ENCODE measurements around the gene RXFP2. TPM values are rescaled to one million over a fixed set of nuclear protein-coding genes. Genes with fewer than 3 reads are reported as not detected.
A peak's percentile ranks its signal among the peaks of the same experiment; 100 is the strongest.

The RXFP2 gene
- total and polyA plus RNA-seq, 2 donors (not counting 3 experiments of a cell fraction or from before 2014, with no cell fraction given): not detected

- no TSS peak for BruUV-seq (replicated peaks)
- CTCF ChIA-PET: interaction anchor here (1.6 kb wide), 1 partner anchor 181 kb away, joined by 6 read pairs; no protein-coding TSS in a partner anchor
- no peaks in the 10 kb centered on the region for H4K20me1 ChIP-seq (replicated peaks; ENCODE audit: control insufficient read depth, extremely low read depth, insufficient read depth, low read length)
- H3K79me2 ChIP-seq (ENCODE audit: control insufficient read depth, insufficient read depth, low read length): no peaks in the 10 kb centered on the region
- H3K4me2 ChIP-seq (ENCODE audit: insufficient read depth, low read length): no peak overlapping the region
- POLR2A ChIA-PET: no interaction called here
- no peak for DNase-seq (ENCODE audit: low read depth, low spot score)
- dilution Hi-C loops (cut with MboI; ENCODE audit: extremely low pct_ligation_motif_present, low sequenced_read_pairs): no loop called here
- H3K9me3 ChIP-seq (replicated peaks; ENCODE audit: control insufficient read depth, insufficient read depth, low read length): no peaks in the 10 kb centered on the region
- H3K4me1 ChIP-seq (ENCODE audit: control insufficient read depth, extremely low read depth, insufficient read depth, low read length): no peaks in the 10 kb centered on the region
- FAIRE-seq: no peak
- H3K27ac ChIP-seq (ENCODE audit: insufficient read depth, low read depth, low read length): no peak overlapping the region
- TF ChIP-seq CTCF (IDR thresholded peaks at IDR 0.05; ENCODE audit: extremely low read depth in 1 of 2, insufficient read depth in 1 of 2, low read depth in 1 of 2, low read length in 2 of 2) (no peak), EZH2 (IDR thresholded peaks at IDR 0.05; ENCODE audit: borderline replicate concordance, low read depth, low read length, severe bottlenecking) (no peak)
- no peak overlapping the region for H3K9ac ChIP-seq (replicated peaks; ENCODE audit: extremely low read depth, insufficient read depth, low read length)
- peaks cover 16 to 19% of the 10 kb centered on the region in 2 experiments for H3K27me3 ChIP-seq (ENCODE audit: control insufficient read depth in 2 of 2, insufficient read depth in 2 of 2, low read length in 2 of 2)
- no peak overlapping the region for H3K4me3 ChIP-seq (replicated peaks in 1 of 3; ENCODE audit: insufficient read depth in 1 of 3, low read depth in 1 of 3, low read length in 3 of 3)
- no peaks in the 10 kb centered on the region for H3K36me3 ChIP-seq (ENCODE audit: control insufficient read depth in 2 of 2, extremely low read depth in 1 of 2, insufficient read depth in 2 of 2, low read length in 2 of 2)
- H2AFZ ChIP-seq (ENCODE audit: low read depth, low read length): no peak overlapping the region
- H3K9me1 ChIP-seq (replicated peaks; ENCODE audit: control insufficient read depth, extremely low read depth, insufficient read depth, low read length): no peaks in the 10 kb centered on the region
- intact Hi-C loops (cut with micrococcal nuclease): no loop called here
These were observed 20.1 kb upstream of the RXFP2 start for GRCh38 chr13:31719214-31719613.

DNA sequence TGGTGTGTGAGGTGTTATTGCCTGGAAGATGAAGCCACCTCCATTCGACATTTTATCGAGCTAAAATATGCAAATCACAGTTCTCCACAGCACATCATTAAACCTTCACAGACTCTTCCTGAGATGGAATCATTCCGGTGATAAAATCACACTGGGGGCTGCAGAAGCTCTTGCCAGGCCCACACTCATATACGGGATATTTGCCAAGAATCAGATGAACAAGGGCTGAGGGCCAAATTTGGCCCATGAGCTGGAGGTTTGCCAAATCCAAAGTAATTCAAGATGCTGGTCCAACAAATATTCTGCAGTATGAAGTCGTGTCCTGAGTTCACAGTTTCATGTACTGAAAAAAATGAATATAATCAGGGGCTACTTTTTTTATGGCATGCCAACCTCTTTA, 16.7 kb upstream of the RXFP2 start:
- CTCF ChIA-PET: interaction anchor here (0.8 to 3.0 kb wide), 4 partner anchors 21 to 185 kb away, joined by 3 to 18 read pairs (median 4); no protein-coding TSS in a partner anchor
- no peak overlapping the region for H3K4me3 ChIP-seq (replicated peaks in 1 of 3; ENCODE audit: insufficient read depth in 1 of 3, low read depth in 1 of 3, low read length in 3 of 3)
- no peaks in the 10 kb centered on the region for H3K36me3 ChIP-seq (ENCODE audit: control insufficient read depth in 2 of 2, extremely low read depth in 1 of 2, insufficient read depth in 2 of 2, low read length in 2 of 2)
- POLR2A ChIA-PET: no interaction called here
- no peaks in the 10 kb centered on the region for H3K4me1 ChIP-seq (ENCODE audit: control insufficient read depth, extremely low read depth, insufficient read depth, low read length)
- DNase-seq (ENCODE audit: low read depth, low spot score) (peak; percentile 62), FAIRE-seq (no peak)
- no peak overlapping the region for H3K9ac ChIP-seq (replicated peaks; ENCODE audit: extremely low read depth, insufficient read depth, low read length)
- H3K27ac ChIP-seq (ENCODE audit: insufficient read depth, low read depth, low read length): no peak overlapping the region
- no peaks in the 10 kb centered on the region for H3K79me2 ChIP-seq (ENCODE audit: control insufficient read depth, insufficient read depth, low read length)
- dilution Hi-C loops (cut with MboI; ENCODE audit: extremely low pct_ligation_motif_present, low sequenced_read_pairs): no loop called here
- BruUV-seq (replicated peaks): no TSS peak
- H3K9me1 ChIP-seq (replicated peaks; ENCODE audit: control insufficient read depth, extremely low read depth, insufficient read depth, low read length): no peaks in the 10 kb centered on the region
- peaks cover 15 to 20% of the 10 kb centered on the region in 2 experiments for H3K27me3 ChIP-seq (ENCODE audit: control insufficient read depth in 2 of 2, insufficient read depth in 2 of 2, low read length in 2 of 2)
- intact Hi-C loops (cut with micrococcal nuclease): no loop called here
- TF ChIP-seq GATA2 (IDR thresholded peaks at IDR 0.05; ENCODE audit: insufficient read depth, insufficient read length, low read depth, low read length): no peak
- no peak for TF ChIP-seq EZH2 (IDR thresholded peaks at IDR 0.05; ENCODE audit: borderline replicate concordance, low read depth, low read length, severe bottlenecking)
- no peak for TF ChIP-seq MYC (IDR thresholded peaks at IDR 0.05; ENCODE audit: low read depth, low read length)
- TF ChIP-seq CTCF (IDR thresholded peaks at IDR 0.05; ENCODE audit: extremely low read depth in 1 of 2, insufficient read depth in 1 of 2, low read depth in 1 of 2, low read length in 2 of 2): no peak
- TF ChIP-seq POLR2AphosphoS5 (IDR thresholded peaks at IDR 0.05; ENCODE audit: insufficient read depth, low read depth, low read length): no peak
- TF ChIP-seq, protein P1, sequence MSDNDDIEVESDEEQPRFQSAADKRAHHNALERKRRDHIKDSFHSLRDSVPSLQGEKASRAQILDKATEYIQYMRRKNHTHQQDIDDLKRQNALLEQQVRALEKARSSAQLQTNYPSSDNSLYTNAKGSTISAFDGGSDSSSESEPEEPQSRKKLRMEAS (IDR thresholded peaks at IDR 0.05; ENCODE audit: insufficient read depth, insufficient read length): no peak
- no peak for TF ChIP-seq JUN (IDR thresholded peaks at IDR 0.05; ENCODE audit: borderline replicate concordance, insufficient read depth, insufficient read length, low read depth)
- no peak for TF ChIP-seq FOS (IDR thresholded peaks at IDR 0.05; ENCODE audit: borderline replicate concordance, insufficient read depth, low read length)
- no peak for TF ChIP-seq POLR2A (IDR thresholded peaks at IDR 0.05; ENCODE audit: low read depth, low read length)
- no peak overlapping the region for H2AFZ ChIP-seq (ENCODE audit: low read depth, low read length)
- no peaks in the 10 kb centered on the region for H3K9me3 ChIP-seq (replicated peaks; ENCODE audit: control insufficient read depth, insufficient read depth, low read length)
- no peaks in the 10 kb centered on the region for H4K20me1 ChIP-seq (replicated peaks; ENCODE audit: control insufficient read depth, extremely low read depth, insufficient read depth, low read length)
- no peak overlapping the region for H3K4me2 ChIP-seq (ENCODE audit: insufficient read depth, low read length)

All from endothelial cell of umbilical vein (primary cell).